Tibial nerve (tissue), 4 donors: Measurements from ENCODE around the gene SERPINI1.
"Not testable (repeated sequence)": the region's sequence is repeated elsewhere in the genome, so short reads cannot be mapped to it uniquely, and the experiment has no call there.

Experiments used
- CTCF ChIP-seq, 5 experiments: fragments of 200-600 bp in 3 of 5; fragments of 450-650 bp in 2 of 5; sonication (generic) in 3 of 5; IDR thresholded peaks; one replicate each; pipeline ENCODE4 v1.5.1; 2016 to 2019; ENCODE audit warnings: antibody characterized with exemption in 5 of 5, mild to moderate bottlenecking in 3 of 5, moderate library complexity in 2 of 5
- EP300 ChIP-seq, 2 donors: sonication (generic); formaldehyde crosslinking; IDR thresholded peaks; one replicate each; pipeline ENCODE4 v1.6.1; 2017; ENCODE audit warnings: antibody characterized with exemption in 2 of 2, mild to moderate bottlenecking in 1 of 2
- POLR2A ChIP-seq, 2 donors: fragments of 450-650 bp; IDR thresholded peaks; one replicate each; pipeline ENCODE4 v1.6.1; 2017; ENCODE audit warnings: antibody characterized with exemption in 2 of 2, mild to moderate bottlenecking in 2 of 2, moderate library complexity in 2 of 2

- not testable (repeated sequence) for TF ChIP-seq CTCF, POLR2A, EP300 (IDR thresholded peaks at IDR 0.05)
Measured at GRCh38 chr3:167827588-167827987, 92.1 kb downstream of the SERPINI1 start.
